ENCODE data around the gene DCLK3.

Gene DCLK3

GRCh38 chr3:36762918-36763849, 1.2 kb downstream of the DCLK3 start:
- DNase-seq = no peak

DNA sequence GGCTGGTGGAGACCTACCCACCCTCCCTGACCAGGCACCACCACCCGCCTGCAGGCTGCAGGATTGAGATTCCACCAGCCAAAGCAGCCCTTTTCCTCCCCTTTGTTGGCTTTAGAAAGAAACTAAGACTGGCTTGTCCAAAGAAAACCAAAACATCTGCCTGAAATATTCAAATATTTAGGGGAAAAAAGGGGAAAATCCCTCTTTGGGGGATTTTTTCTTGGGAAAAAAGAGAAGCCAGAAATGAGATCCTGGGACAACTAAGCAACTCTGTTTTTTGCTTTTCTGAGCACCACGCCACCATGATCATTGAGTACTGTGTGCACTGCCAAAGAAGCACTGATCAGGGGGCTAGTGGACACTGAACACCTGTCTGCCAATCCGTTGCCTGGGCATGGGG, 2.6 kb downstream of the DCLK3 start:
- DNase-seq = no peak

DNA sequence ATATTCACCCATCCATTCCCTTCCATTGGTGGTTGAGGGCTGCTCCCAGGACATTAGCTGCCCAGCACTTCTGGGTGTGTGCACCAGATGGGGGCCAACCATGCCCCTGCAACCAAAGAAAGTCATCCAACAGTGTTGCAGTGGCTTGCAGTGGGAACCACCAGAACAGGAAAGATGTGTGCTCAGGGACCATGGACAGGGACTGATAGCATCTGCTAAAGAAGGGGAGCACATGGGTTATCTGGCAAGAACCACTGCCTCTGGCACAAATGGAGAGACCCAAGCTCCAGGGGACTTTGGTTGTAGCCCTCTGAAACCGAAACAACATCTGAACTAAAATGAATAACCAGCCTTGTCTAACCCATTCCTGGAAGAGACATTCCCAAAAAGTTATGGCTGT, 8.1 kb downstream of the DCLK3 start:
- no peak for DNase-seq

DNA sequence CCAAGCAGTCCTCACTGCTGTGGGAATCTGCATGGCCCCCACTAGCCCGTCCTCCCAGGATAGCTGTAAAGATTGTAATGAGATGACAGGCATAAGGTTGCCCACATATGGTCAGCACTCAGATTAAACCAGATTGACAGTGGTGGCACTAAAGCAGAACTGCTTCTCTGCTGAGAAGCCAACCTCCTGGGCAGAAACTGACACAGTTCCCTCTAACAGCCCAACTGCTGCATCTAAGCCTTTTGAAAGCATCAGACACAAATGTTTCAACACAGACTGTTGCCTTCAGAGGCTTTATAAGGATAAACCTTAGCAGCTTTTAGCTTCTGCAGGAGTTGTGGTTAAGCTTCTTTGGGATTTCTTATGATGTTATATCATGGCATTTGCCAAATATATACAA, 13.0 kb downstream of the DCLK3 start:
- DNase-seq = no peak

- no peak for DNase-seq
These were observed 13.6 kb downstream of the DCLK3 start for GRCh38 chr3:36750737-36751136.

GRCh38 chr3:36744763-36745162, 19.6 kb downstream of the DCLK3 start:
- DNase-seq = no peak

DNA sequence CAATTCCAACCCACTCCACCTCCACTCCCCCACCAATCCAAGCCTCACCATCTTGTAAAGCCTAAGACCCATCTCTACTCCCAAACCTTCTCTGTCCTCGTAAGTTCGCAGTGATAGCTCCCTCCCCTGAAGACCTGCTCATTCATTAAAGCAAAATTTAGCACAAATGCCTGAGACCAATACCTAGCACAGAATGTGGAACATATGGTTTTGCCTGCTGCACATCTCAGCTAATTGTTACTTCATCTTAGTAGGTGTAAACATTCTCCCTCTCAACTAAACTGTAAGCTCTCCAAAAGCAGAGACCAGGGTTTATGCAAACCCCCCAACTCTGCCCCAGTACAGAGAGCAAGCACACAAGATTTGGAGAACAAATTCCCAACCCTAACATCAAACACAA, 20.5 kb downstream of the DCLK3 start:
- DNase-seq = no peak

GRCh38 chr3:36741285-36741684, 23.1 kb downstream of the DCLK3 start:
- no peak for DNase-seq

DNA sequence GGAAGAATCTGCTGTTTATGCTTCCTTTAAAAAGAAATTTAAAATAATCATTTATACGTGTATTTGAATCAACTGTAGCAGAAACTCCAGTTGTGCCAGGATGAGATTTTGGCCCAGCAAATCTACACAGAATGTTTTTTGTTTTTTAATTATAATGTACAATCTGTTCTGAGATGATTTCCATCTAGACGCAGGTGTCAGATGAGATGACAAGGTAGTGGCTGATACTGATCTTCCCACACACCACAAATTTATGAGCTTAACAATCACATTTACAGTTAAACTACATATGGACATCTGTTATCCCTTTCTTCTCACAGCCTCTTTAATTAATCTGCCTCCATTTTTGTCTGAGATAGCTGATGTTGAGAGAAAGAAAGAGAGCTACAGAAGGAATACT, 23.6 kb downstream of the DCLK3 start:
- no peak for DNase-seq

- DNase-seq = no peak
These were observed 25.7 kb downstream of the DCLK3 start for GRCh38 chr3:36738702-36739101.

DNA sequence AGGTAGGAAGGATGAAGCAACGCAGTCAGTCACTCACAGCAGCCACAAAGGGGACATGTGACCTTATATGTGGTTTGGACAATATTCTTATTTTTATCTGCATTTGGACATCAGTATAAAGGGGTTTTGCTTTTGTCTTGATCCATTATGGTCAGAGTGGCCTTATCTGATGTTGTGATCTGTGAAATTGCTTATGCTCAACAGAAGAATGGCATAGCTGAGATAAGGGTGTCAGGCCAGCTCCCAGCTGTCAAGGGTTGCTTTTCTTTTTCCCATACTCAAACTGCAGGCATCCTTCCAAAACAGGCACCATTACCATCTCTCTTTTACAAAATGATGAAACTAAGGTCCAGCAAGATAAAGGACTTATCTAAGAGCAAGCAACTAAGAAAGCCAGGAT, 28.1 kb downstream of the DCLK3 start:
- no peak for DNase-seq

DNA sequence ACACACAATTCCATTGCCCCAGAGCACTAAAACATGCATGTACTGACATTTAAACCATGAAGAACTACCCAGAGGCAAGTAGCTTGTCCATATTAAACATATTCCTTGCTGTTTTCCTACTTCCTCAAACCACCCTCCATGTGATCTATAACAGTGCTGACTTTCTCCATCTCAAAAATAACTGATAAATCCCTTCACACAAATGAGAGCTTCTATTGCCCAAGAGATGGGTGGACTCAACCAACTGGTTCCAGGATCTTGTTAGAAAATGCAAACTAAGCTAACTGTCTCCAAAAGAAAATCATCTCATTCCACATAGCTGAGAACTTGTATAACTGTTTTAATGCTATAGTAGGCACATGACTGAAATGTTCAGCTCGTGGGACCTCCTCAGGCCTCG, 29.6 kb downstream of the DCLK3 start:
- no peak for DNase-seq

GRCh38 chr3:36733723-36734122, 30.6 kb downstream of the DCLK3 start:
- no peak for DNase-seq

DNA sequence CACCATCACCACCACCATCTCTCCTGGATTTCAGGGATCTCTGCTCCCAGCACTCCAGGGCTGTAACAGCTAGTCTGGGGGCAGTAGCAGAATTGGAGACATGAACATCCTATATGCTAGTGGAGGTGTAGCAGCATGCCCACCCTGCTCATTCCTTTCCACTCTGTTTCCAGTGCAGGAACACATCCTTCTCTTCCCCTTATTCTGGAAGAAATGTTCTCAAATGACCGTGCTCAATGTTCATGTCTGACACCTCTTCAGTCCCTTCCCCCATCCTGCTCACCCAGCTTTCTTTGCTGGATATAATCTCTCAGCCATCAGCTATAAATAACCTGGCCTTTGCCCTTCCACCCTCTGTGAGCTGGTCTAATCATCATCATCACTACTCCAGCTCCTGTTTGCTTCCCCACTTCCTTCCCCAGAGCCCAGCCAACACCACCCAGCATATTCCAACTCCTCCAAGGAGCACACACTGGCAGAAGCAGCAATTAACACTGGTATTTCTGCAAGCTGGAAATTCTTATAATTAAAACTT, 31.1 kb downstream of the DCLK3 start:
- no peak for DNase-seq

DNA sequence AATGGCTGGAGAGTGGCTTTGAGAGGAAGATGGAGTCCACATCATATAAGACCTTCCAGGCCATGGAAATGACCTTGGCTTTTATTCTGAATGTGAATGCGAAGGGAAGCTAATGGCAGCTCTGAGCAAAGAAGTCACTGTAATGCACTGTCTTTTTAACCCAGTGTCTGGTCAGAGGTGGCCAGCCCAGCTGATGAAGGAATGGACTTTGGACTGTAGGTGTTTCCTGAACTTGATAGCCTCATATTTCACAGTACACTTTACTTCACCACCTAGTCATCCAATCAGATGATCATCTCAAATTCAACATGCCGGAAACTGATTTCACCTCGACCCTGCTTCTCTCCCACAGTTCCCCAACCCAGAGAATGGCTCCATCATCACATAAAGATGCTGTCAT, 33.4 kb downstream of the DCLK3 start:
- DNase-seq = no peak

DNA sequence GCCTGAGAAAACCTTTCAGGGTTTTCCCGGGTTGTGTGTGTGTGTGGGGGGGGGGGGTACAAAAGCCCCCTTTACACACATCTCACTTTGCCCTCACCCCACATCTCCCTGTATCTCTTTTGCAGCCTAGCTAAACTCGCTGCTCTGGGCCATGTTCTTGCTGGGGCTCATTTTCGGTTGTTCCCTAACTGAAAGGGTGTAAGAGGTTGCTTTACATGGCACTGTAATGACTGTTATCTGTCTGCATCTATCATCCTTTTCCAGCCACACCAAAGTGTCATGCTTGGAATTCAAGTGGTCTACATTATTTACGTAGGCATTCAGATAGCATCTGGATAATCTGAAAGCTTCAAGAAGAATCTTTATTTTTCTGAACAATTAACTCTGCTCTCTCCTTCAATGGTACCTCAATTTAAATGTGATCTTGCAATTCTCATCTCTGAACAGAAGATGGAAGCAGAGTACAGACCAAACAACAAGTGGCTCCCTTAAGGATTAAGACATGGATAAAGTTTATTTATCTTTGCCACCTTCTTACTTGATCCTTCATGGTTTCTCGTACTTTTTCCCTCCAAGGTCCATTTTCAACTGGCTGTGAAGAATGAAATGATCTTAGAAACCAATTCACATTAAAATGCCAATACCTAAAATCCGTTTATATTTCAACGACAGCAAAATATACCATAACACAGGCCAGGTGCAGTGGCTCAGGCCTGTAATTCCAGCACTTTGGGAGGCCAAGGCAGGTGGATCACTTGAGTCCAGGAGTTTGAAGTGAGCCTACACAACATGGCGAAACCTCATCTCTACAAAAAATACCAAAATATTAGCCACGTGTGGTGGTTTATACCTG, 34.9 kb downstream of the DCLK3 start:
- DNase-seq = peak in 1 of 2 experiments; percentile 8

DNA sequence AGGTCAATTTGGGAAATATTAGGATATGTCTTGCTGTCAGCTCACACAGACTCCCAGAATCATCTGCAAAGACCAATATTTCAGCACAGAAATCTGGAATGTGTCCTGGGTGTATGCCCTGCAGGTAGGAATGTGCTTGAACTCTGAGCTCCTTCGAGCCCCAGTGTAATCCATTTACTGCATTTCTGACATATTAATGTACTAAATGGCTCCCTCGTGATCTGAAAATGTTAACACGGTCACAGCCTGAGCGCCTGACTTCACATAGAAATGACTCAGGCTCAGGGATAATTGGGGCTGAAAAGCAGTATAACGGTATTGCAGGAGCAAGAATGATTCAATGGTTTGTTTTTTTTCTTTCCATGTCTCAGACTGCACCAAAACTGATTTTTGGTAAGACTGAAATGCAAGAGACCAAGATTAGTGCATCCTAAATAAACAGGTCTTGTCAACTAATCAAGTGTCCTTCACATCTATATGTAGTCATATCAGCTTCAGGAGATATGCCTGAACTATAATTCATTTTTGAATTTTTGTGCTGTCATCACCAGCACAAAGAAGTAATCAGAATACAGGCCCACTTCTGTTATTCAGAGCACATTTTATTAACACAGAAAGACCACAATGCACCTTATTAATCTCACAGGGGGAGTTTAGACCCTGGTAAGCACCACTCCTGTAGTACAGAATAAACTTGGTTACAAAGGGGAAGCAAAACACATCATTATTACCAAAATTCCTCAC, 49.8 kb downstream of the DCLK3 start:
- DNase-seq = no peak

DNA sequence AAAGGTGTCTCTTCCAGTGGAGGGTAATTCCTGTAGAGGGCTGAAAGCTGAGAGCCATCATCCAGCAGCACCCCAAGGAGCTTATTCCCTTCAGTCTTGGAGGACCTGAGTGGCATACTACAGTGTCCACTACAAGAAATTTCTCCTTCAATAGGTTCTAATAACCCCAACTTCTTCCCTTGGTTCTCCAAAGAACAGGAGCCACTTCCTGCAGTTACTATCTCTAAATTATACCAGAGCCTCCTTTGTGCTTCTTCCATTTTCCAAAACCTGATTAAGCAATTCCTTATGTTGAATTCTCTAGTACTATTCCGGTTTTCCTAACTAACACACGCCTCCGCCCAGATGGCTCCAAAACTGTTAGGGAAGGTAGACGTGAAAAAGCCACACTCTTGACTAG, 50.4 kb downstream of the DCLK3 start:
- no peak for DNase-seq

DNA sequence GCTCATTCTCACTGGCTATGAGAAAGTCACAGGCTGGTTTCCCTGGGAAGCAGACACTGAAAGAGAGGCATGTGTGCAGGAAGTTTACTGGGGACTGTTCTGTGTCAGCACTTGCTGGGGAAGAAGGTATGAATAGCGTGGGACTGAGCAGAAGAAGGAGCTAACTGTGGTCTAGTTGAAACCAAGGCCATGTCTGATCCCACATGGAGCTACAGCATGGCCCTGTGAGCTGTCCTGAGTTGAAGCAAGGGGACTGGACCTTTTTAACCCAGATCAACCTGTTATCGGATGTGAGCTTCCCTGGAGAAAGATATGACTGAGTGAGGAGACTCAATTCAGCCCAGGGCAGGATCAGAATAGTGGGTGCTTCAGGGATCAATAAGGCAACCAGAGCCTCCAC, 53.7 kb downstream of the DCLK3 start:
- no peak for DNase-seq

DNA sequence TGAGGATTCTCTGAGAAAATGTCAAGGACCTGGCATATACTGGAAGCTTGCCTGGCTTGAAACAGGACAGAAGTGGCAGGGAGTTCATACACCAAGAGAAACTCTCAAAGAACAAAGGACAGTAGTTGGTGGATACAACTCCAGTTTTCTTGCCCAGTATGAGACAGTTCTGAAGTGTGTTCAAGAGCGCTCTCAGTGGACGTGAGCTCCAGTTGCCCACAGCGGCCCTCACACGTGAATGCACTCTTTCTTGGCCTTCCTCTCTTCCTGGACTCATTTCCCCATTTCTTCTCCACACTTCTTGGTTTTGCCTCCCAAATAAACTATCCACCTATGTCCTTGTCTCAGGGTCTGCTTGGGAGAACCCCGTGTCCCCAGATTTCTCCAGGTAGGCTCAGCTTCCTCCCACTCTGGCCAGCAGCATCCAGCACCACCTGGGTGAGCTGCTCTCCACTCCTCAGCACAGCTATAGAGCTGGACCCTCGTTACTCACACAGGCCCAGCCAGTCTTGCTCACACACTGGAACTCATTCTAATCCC, 54.5 kb downstream of the DCLK3 start:
- DNase-seq = no peak

DNA sequence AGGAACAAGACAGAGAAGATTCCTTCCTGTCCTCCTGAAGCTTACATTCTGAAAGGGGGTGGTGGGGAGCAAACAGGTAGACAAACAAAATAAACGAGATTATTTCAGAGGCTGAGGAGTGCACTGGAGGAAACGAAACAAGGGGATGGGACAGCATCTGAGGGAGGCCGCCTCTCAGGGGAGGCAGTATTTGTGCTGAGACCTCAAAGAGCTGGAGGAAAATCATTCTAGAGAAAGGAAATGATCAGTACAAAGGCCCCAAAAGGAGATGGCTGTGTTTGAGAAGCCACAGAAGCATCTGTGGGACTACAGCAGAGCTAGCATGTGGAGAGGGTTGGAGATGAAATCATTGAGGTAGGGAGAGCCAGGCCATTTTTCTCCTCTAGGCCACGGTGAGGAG, 55.1 kb downstream of the DCLK3 start:
- no peak for DNase-seq

DNA sequence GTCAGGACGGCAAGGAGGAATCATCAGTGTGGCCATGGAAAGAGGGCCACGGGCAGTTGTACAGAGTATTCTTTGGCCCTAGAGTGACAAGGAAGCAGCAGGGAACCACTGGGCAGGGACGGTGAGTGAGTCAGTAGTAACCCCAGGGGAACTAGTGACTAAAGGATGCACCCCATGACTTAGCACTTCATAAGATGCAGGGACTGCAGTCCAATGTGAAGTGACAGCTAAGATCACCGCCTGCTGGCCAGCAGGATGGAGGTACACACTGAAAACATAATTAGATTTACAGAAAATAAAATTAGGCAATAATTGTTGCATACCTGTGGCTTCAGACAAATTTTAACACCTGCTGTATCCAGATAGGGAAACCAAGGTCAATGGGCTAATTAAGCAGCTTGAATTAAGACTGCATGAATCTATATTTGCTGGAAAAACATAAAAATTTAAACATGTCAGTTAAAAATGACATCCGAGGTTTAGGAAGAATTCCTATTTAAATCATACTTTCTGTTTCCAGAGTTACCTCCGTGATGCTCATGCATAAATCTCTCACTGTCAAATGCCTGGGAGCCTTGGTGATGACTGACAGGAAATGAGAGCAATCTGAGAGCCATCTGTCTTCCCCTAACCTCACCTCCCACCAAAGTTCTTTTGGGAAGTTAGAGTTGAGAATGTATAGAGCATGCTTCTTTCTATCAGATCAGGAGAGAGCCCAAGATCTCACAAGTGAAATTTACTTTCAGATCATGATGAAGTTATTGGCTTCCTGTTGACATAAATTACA, 56.5 kb downstream of the DCLK3 start:
- no peak for DNase-seq

All from SHP77 (cell line).